DND-41 (cell line): ENCODE results near the gene RBL1.

ENCODE experiments used
- ATAC-seq: fragments of 200-7000 bp; cut with Tn5 transposase; 3 replicates; pipeline ENCODE4 v1.9.1; 2021; ENCODE audit warnings: low read depth; ENCODE audit not compliant: insufficient read depth
- DNase-seq: peaks from one replicate; pipeline ENCODE4 v3.0.0-alpha.2; 2020
- H2AFZ ChIP-seq: 2 replicates; pipeline ENCODE4 v1.6.0; 2012; ENCODE audit warnings: low read depth, low read length
- H3K27ac ChIP-seq: 2 replicates; pipeline ENCODE4 v1.5.1; 2012; ENCODE audit warnings: low read length, inconsistent platforms
- H3K27me3 ChIP-seq: fragments of 200-600 bp; sonication (generic); 2 replicates; pipeline ENCODE4 v1.6.0; 2012; ENCODE audit warnings: low read length, mild to moderate bottlenecking, inconsistent platforms; ENCODE audit not compliant: insufficient read depth, poor library complexity
- H3K36me3 ChIP-seq: 2 replicates; pipeline ENCODE4 v1.5.1; 2012; ENCODE audit warnings: low read length, inconsistent platforms; ENCODE audit not compliant: insufficient read depth
- H3K4me1 ChIP-seq: 2 replicates; pipeline ENCODE4 v1.5.1; 2012; ENCODE audit warnings: mild to moderate bottlenecking, low read length; ENCODE audit not compliant: insufficient read depth
- H3K4me2 ChIP-seq: 2 replicates; pipeline ENCODE4 v1.6.0; 2012; ENCODE audit warnings: mild to moderate bottlenecking, moderate library complexity, low read length, inconsistent platforms; ENCODE audit not compliant: insufficient read depth
- H3K4me3 ChIP-seq, 2 experiments: fragments of 200-600 bp in 1 of 2; shearing (Covaris generic) in 1 of 2; 2 replicates each; pipeline ENCODE4 v1.5.1; 2012 to 2016; ENCODE audit warnings: inconsistent platforms in 2 of 2, low read length in 2 of 2, mild to moderate bottlenecking in 2 of 2, low read depth in 1 of 2, moderate library complexity in 1 of 2
- H3K79me2 ChIP-seq: 2 replicates; pipeline ENCODE4 v1.6.0; 2012; ENCODE audit warnings: low read length, inconsistent platforms; ENCODE audit not compliant: insufficient read depth
- H3K9ac ChIP-seq: 2 replicates; pipeline ENCODE4 v1.6.0; 2012; ENCODE audit warnings: low read depth, mild to moderate bottlenecking, inconsistent platforms, low read length, moderate library complexity
- H3K9me3 ChIP-seq: 2 replicates; pipeline ENCODE4 v1.5.1; 2012; ENCODE audit warnings: low read length, moderate library complexity, mild to moderate bottlenecking, inconsistent platforms; ENCODE audit not compliant: insufficient read depth, severe bottlenecking
- H4K20me1 ChIP-seq: 2 replicates; pipeline ENCODE4 v1.6.0; 2012; ENCODE audit warnings: low read length; ENCODE audit not compliant: insufficient read depth
- EZH2 ChIP-seq: IDR thresholded peaks from 3 replicates; pipeline ENCODE4 v1.6.1; 2012; ENCODE audit warnings: borderline replicate concordance, low read depth, mild to moderate bottlenecking, moderate library complexity, low read length, inconsistent platforms; ENCODE audit not compliant: severe bottlenecking
- TF ChIP-seq, protein P1 (sequence below): IDR thresholded peaks from 2 replicates; pipeline ENCODE4 v1.5.1; 2012; ENCODE audit warnings: borderline replicate concordance, low read length, moderate library complexity, mild to moderate bottlenecking; ENCODE audit not compliant: poor library complexity, severe bottlenecking; ENCODE audit errors: extremely low read depth

Gene RBL1

GRCh38 chr20:37096415-37097041 is 731 bp upstream of the RBL1 start:
- Histone ChIP-seq H4K20me1 (peaks cover 8% of the 10 kb centered on the region; the same call in 1 of the 2 replicates), H3K79me2 (peaks cover 43% of the 10 kb centered on the region), H3K4me1 (peaks cover 45% of the 10 kb centered on the region), H3K4me3 (peak overlapping the region; percentile 46 to 60; a peak in 3 of 4 replicates), H3K9me3 (no peaks in the 10 kb centered on the region), H3K9ac (peak overlapping the region; percentile 72), H3K27me3 (no peaks in the 10 kb centered on the region), H2AFZ (peak overlapping the region; percentile 99), H3K27ac (peak overlapping the region; percentile 99), H3K4me2 (peak overlapping the region; percentile 75), H3K36me3 (peaks cover 35% of the 10 kb centered on the region)
- TF ChIP-seq EZH2: no peak
- TF ChIP-seq, protein P1, sequence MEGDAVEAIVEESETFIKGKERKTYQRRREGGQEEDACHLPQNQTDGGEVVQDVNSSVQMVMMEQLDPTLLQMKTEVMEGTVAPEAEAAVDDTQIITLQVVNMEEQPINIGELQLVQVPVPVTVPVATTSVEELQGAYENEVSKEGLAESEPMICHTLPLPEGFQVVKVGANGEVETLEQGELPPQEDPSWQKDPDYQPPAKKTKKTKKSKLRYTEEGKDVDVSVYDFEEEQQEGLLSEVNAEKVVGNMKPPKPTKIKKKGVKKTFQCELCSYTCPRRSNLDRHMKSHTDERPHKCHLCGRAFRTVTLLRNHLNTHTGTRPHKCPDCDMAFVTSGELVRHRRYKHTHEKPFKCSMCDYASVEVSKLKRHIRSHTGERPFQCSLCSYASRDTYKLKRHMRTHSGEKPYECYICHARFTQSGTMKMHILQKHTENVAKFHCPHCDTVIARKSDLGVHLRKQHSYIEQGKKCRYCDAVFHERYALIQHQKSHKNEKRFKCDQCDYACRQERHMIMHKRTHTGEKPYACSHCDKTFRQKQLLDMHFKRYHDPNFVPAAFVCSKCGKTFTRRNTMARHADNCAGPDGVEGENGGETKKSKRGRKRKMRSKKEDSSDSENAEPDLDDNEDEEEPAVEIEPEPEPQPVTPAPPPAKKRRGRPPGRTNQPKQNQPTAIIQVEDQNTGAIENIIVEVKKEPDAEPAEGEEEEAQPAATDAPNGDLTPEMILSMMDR: no peak
- ATAC-seq: no peak
- DNase-seq: peak; percentile 30

GRCh38 chr20:37095108-37095598 is 644 bp downstream of the RBL1 start:
- DNase-seq (peak; percentile 69), ATAC-seq (peak; percentile 60)
- Histone ChIP-seq H3K4me2 (peak overlapping the region; percentile 75), H2AFZ (peak overlapping the region; percentile 99), H3K4me3 (peak overlapping the region; percentile 46 to 60), H3K9me3 (no peaks in the 10 kb centered on the region), H3K36me3 (peaks cover 49% of the 10 kb centered on the region), H3K79me2 (peaks cover 56% of the 10 kb centered on the region), H3K27me3 (no peaks in the 10 kb centered on the region), H3K27ac (peak overlapping the region; percentile 99), H3K4me1 (peaks cover 57% of the 10 kb centered on the region), H4K20me1 (peaks cover 18% of the 10 kb centered on the region; the same call in 1 of the 2 replicates), H3K9ac (peak overlapping the region; percentile 72)
- TF ChIP-seq, protein P1: no peak
- TF ChIP-seq EZH2: no peak

DNA sequence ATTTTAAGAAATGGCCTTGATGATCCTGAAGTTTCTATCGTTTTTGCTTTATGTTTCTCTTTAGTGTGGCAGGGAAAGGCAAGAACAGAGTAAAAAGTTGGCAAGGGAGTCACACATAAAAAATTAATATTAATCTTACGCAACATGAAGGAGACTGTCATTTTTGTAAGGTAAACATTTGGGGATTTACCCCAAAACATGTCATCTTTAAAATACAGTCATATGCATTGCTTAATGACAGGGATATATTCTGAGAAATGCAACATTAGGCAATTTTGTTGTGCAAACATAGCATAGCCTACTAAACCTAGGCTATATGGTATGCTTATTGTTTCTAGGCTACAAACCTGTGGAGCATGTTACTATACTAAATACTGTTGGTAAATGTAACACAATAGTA is 5.4 kb downstream of the RBL1 start:
- H3K4me2 ChIP-seq: peak overlapping the region; percentile 41; the same call in 1 of the 2 replicates
- H4K20me1 ChIP-seq: peaks cover 30% of the 10 kb centered on the region; the same call in 1 of the 2 replicates
- H3K36me3 ChIP-seq: peaks cover 96% of the 10 kb centered on the region
- TF ChIP-seq EZH2: no peak
- TF ChIP-seq, protein P1: no peak
- no peak overlapping the region for H3K27ac ChIP-seq
- H2AFZ ChIP-seq: no peak overlapping the region
- no peaks in the 10 kb centered on the region for H3K27me3 ChIP-seq
- H3K9me3 ChIP-seq: no peaks in the 10 kb centered on the region
- ATAC-seq: no peak
- H3K9ac ChIP-seq: no peak overlapping the region
- H3K4me3 ChIP-seq: no peak overlapping the region
- no peak for DNase-seq
- peaks cover 55% of the 10 kb centered on the region for H3K4me1 ChIP-seq
- H3K79me2 ChIP-seq: peaks cover 98% of the 10 kb centered on the region
